Thyroid gland (tissue), 4 donors: ENCODE data around the gene PRELID3B.

Experiments
- POLR2A ChIP-seq, 2 donors: fragments of 450-650 bp; IDR thresholded peaks; one replicate each; pipeline ENCODE4 v1.6.1; 2017; ENCODE audit warnings: antibody characterized with exemption in 2 of 2, mild to moderate bottlenecking in 2 of 2, moderate library complexity in 1 of 2
- TF ChIP-seq, protein P1 (sequence below), 6 experiments: fragments of 200-600 bp in 3 of 6; fragments of 450-650 bp in 3 of 6; sonication (generic) in 3 of 6; IDR thresholded peaks; one replicate each; pipeline ENCODE4 v1.5.1; 2016 to 2019; ENCODE audit warnings: antibody characterized with exemption in 6 of 6, mild to moderate bottlenecking in 2 of 6, inconsistent platforms in 1 of 6, moderate library complexity in 1 of 6

GRCh38 chr20:59002388-59002787, 40.2 kb downstream of the PRELID3B start:
- TF ChIP-seq, protein P1, sequence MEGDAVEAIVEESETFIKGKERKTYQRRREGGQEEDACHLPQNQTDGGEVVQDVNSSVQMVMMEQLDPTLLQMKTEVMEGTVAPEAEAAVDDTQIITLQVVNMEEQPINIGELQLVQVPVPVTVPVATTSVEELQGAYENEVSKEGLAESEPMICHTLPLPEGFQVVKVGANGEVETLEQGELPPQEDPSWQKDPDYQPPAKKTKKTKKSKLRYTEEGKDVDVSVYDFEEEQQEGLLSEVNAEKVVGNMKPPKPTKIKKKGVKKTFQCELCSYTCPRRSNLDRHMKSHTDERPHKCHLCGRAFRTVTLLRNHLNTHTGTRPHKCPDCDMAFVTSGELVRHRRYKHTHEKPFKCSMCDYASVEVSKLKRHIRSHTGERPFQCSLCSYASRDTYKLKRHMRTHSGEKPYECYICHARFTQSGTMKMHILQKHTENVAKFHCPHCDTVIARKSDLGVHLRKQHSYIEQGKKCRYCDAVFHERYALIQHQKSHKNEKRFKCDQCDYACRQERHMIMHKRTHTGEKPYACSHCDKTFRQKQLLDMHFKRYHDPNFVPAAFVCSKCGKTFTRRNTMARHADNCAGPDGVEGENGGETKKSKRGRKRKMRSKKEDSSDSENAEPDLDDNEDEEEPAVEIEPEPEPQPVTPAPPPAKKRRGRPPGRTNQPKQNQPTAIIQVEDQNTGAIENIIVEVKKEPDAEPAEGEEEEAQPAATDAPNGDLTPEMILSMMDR (IDR thresholded peaks at IDR 0.05): no peak
- TF ChIP-seq POLR2A (IDR thresholded peaks at IDR 0.05): no peak
